Right lobe of liver (tissue), 6 donors: Measurements from ENCODE around the gene EPHB1. TPM values are rescaled to one million over a fixed set of nuclear protein-coding genes. Genes with fewer than 3 reads are reported as not detected.
"Not testable (repeated sequence)": the region's sequence is repeated elsewhere in the genome, so short reads cannot be mapped to it uniquely, and the experiment has no call there.

Experiments used
- ATAC-seq, 4 donors: fragments of 200-7000 bp; cut with Tn5 transposase; one replicate each; pipeline ENCODE4 v1.9.1; 2020; ENCODE audit warnings: mild to moderate bottlenecking in 4 of 4, moderate library complexity in 4 of 4
- DNase-seq, 3 donors: peaks; one replicate each; pipeline ENCODE4 v3.0.0-alpha.2; 2020
- H3K27ac ChIP-seq, 3 donors: fragments of 200-600 bp; one replicate each; pipeline ENCODE4 v1.8.0; 2022
- H3K27me3 ChIP-seq, 2 donors: fragments of 200-600 bp; one replicate each; pipeline ENCODE4 v1.8.0; 2022
- H3K36me3 ChIP-seq, 4 donors: fragments of 200-600 bp; sonication (generic) in 1 of 4; one replicate each; pipeline versions ENCODE4 v1.5.1 to v1.8.0; 2017 to 2022; ENCODE audit warnings: control low read depth in 1 of 4
- H3K4me1 ChIP-seq, 4 donors: fragments of 200-600 bp; sonication (generic) in 1 of 4; one replicate each; pipeline versions ENCODE4 v1.5.1 to v1.8.0; 2017 to 2022; ENCODE audit warnings: control low read depth in 1 of 4
- H3K4me3 ChIP-seq, 3 donors: fragments of 200-600 bp; one replicate each; pipeline ENCODE4 v1.8.0; 2022
- H3K9me3 ChIP-seq, 4 donors: fragments of 200-600 bp; sonication (generic) in 1 of 4; one replicate each; pipeline versions ENCODE4 v1.5.1 to v1.8.0; 2017 to 2022; ENCODE audit warnings: control low read depth in 1 of 4
- POLR2A ChIP-seq: fragments of 450-650 bp; IDR thresholded peaks from one replicate; pipeline ENCODE4 v1.6.1; 2017; ENCODE audit warnings: antibody characterized with exemption, mild to moderate bottlenecking
- WGBS: methylation state at CpG from one replicate; pipeline ENCODE4 v1.1.6; 2018; ENCODE audit warnings: low coverage, low lambda C conversion rate; ENCODE audit not compliant: insufficient coverage; ENCODE audit errors: missing lambda C conversion rate; 5-methylcytosine and 5-hydroxymethylcytosine counted together
- intact Hi-C, 2 donors: fragments of 100-400 bp; cut with DNase I; formaldehyde crosslinking; loops; one replicate each; pipeline versions ENCODE4 v1.11.2 to v1.14.1; 2022
- total RNA-seq, 6 experiments: library from RNA; depleted of rRNA in 2 of 6; stranded (reverse); fragments of >200 nt in 2 of 6; fragmentation: NEBNext Ultra II Directional in 3 of 6; extraction: Animal tissue kit (Norgen Biotek cat#: 25700) in 3 of 6; gene quantifications; one replicate each; pipeline versions ENCODE4 v1.1.0 to v1.2.4, GENCODE V29; 2016 to 2023
- TF ChIP-seq, protein P1 (sequence below), 4 donors: fragments of 200-600 bp in 3 of 4; fragments of 450-650 bp in 1 of 4; IDR thresholded peaks; one replicate each; pipeline versions ENCODE4 v1.5.1 to v1.8.0; 2016 to 2022; ENCODE audit warnings: antibody characterized with exemption in 4 of 4, mild to moderate bottlenecking in 2 of 4
- donor health status: DM: no; HTN: yes; CAD: no.
- donor health status: DM: no; HTN: no; CAD: no.
- donor health status: DM: no; HTN: no; CAD: no.
- donor health status: DM: no; HTN: yes; CAD: no.
- donor health status: DM: no; HTN: yes; CAD: no.

The EPHB1 gene
- total RNA-seq, 6 experiments from 2014 or later, result 0.63 to 10.9 (median 1.8) TPM

DNA sequence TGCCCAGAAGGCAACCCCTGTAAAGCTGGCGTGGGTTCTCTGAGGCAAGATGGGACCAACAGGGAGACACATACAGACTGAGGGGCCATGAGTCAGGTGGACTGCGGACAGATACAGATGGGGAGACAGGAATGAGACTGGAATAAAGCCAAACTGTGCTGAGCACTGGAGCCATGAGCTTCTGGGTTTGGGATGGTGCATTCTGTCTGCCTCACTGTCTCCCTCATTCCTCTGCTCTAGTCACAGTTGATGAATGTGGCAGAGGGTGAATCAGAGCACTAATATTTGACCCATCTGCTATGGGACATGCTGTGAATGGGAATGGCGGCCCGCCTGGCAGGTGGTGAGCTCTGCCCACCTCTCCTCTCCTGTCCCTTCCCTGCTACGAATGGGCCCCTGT is 262.9 kb downstream of the EPHB1 start:
- WGBS, result 100% methylated on average over 2 of the region's 5 CpGs
- H3K27ac ChIP-seq, result no peak overlapping the region
- H3K27me3 ChIP-seq, result no peaks in the 10 kb centered on the region
- no peaks in the 10 kb centered on the region for H3K36me3 ChIP-seq
- no peak overlapping the region for H3K4me3 ChIP-seq
- TF ChIP-seq, protein P1, sequence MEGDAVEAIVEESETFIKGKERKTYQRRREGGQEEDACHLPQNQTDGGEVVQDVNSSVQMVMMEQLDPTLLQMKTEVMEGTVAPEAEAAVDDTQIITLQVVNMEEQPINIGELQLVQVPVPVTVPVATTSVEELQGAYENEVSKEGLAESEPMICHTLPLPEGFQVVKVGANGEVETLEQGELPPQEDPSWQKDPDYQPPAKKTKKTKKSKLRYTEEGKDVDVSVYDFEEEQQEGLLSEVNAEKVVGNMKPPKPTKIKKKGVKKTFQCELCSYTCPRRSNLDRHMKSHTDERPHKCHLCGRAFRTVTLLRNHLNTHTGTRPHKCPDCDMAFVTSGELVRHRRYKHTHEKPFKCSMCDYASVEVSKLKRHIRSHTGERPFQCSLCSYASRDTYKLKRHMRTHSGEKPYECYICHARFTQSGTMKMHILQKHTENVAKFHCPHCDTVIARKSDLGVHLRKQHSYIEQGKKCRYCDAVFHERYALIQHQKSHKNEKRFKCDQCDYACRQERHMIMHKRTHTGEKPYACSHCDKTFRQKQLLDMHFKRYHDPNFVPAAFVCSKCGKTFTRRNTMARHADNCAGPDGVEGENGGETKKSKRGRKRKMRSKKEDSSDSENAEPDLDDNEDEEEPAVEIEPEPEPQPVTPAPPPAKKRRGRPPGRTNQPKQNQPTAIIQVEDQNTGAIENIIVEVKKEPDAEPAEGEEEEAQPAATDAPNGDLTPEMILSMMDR (IDR thresholded peaks at IDR 0.05), result no peak
- TF ChIP-seq POLR2A, result no peak
- H3K4me1 ChIP-seq, result no peaks in the 10 kb centered on the region
- intact Hi-C loops, result no loop called here
- DNase-seq (no peak), ATAC-seq (no peak)
- H3K9me3 ChIP-seq, result no peaks in the 10 kb centered on the region

DNA sequence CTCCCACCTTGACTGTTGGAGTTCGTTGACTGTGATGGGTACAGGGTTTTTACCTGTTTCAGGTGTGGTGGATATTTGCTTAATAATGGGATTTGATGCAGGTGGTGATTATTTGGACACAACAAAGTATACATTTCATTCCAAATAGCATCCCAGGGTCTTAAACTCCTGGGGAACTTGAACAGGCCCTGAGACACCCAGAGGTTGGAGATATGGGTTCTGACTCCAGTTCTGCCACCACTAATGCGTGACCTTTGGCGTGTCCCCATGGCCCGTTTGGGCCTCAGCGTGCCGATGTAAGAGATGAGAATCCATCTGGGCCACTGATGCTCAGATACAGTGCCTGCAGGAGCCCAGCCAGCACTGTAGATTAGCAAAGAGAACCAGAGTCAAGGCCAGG is 264.5 kb downstream of the EPHB1 start:
- no peaks in the 10 kb centered on the region for H3K36me3 ChIP-seq
- no peaks in the 10 kb centered on the region for H3K9me3 ChIP-seq
- 17% methylated on average over 1 of the region's 6 CpGs for WGBS
- intact Hi-C loops, result no loop called here
- H3K4me3 ChIP-seq, result no peak overlapping the region
- no peak for ATAC-seq
- no peaks in the 10 kb centered on the region for H3K27me3 ChIP-seq
- H3K4me1 ChIP-seq, result no peaks in the 10 kb centered on the region
- TF ChIP-seq, protein P1 (IDR thresholded peaks at IDR 0.05), result no peak
- TF ChIP-seq POLR2A, result no peak
- H3K27ac ChIP-seq, result no peak overlapping the region
- no peak for DNase-seq

DNA sequence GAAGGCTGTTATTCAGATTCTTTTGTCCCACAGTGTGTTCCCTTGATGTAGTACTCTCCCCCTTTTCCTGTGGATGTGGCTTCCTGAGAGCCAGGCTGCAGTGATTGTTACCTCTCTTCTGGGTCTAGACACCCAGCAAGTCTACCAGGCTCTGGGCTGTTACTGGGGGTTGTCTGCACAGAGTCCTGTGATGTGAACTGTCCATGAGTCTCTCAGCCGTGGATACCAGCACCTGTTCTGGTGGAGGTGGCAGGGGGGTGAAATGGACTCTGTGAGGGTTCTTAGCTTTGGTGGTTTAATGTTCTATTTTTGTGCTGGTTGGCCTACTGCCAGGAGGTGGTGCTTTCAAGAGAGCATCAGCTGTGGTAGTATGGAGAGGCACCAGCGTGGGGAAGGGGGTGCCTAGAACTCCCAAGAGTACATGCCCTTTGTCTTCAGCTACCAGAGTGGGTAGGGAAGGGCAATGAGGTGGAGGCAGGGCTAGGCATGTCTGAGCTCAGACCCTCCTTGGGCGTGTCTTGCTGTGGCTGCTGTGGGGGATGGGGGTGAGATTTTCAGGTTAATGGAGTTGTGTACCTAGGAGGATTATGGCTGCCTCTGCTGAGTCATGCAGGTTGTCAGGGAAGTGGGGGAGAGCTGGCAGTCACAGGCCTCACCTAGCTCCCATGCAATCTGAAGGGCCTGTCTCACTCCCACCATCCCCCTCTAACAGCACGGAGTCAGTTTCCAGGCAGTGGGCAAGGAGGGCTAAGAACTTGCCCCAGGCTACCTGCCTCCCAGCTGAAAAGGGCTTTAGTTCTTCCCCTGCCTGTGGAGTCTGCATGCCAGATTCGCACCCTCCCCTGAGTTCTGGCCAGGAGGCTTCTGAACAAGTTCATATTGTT is 272.0 kb downstream of the EPHB1 start:
- ATAC-seq, H3K27me3 ChIP-seq, DNase-seq, intact Hi-C loops, H3K9me3 ChIP-seq, H3K36me3 ChIP-seq, H3K4me3 ChIP-seq, H3K27ac ChIP-seq, H3K4me1 ChIP-seq: not testable (repeated sequence)
- 76% methylated on average over 3 of the region's 5 CpGs for WGBS

GRCh38 chr3:135068011-135068410 is 273.0 kb downstream of the EPHB1 start:
- ATAC-seq, result no peak
- no peak for DNase-seq
- Histone ChIP-seq H3K27ac (no peak overlapping the region), H3K4me1 (no peaks in the 10 kb centered on the region), H3K27me3 (no peaks in the 10 kb centered on the region), H3K9me3 (no peaks in the 10 kb centered on the region), H3K36me3 (no peaks in the 10 kb centered on the region), H3K4me3 (no peak overlapping the region)
- TF ChIP-seq POLR2A, result no peak
- TF ChIP-seq, protein P1 (IDR thresholded peaks at IDR 0.05), result no peak
- intact Hi-C loops, result no loop called here
- WGBS, result 80% methylated on average over 4 of the region's 5 CpGs

DNA sequence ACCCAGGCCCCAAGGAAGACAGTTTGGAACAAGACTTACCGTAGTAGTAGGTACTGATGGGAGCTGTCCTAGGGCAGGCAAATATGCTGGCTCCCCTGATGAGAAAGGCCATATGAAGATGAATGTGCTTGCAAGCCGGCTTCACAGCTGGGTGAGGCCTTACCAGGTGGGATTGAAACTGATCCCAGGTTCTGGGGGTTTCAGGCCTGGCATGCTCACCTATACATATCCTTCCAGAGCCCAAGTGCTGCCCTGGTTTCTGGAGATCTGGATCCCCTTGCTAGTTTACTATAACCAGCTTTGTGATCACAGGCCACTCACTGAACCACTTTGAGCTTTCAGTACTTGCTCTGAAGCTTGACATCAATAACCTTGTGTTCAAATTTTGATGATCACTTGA is 274.3 kb downstream of the EPHB1 start:
- ATAC-seq (no peak), DNase-seq (no peak)
- no peaks in the 10 kb centered on the region for H3K4me1 ChIP-seq
- intact Hi-C loops, result no loop called here
- no peak overlapping the region for H3K4me3 ChIP-seq
- H3K36me3 ChIP-seq, result no peaks in the 10 kb centered on the region
- WGBS, result 100% methylated on average over 1 of the region's 2 CpGs
- H3K27me3 ChIP-seq, result no peaks in the 10 kb centered on the region
- no peak overlapping the region for H3K27ac ChIP-seq
- no peaks in the 10 kb centered on the region for H3K9me3 ChIP-seq
- TF ChIP-seq, protein P1 (IDR thresholded peaks at IDR 0.05), result no peak
- TF ChIP-seq POLR2A, result no peak
